ENCODE results near the gene MRPL20.
"Not testable (repeated sequence)": the region's sequence is repeated elsewhere in the genome, so short reads cannot be mapped to it uniquely, and the experiment has no call there.

Gene MRPL20

DNA sequence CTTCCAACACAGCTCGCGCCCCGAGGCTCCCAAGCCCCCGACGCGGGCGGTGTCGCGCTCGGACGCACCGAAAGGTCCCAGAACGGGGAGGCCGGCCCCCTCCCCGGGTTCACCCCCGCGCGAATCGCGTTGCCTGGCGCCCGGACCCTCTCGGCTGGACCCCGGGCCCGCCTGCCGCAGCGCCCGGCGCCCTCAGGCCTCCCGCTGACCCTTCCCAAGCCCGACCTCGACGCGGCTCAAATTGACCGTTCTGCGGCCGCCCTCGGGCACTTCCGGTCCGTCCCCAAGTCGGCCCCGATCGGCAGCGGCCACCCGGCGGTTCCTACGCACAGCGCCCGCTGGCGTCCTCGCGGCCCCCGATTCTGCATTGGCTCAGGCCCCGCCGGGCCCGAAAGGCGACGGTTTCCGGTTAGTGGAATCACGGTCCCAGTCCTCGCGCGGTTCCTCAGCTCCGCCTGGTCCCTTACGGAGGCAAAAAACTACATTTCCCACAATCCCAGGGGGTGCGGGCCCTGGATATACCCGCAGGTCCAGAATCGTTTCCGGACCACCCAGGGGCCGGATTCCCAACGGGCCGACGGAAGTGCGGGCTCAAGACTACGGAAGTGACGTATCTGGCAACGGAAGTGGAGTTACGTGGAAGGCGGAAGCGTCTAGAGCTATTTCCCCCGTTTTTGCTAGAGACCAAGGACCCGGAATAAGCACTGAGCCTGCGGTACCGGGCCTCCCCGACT, 32.0 kb downstream of the MRPL20 start, which contains the start of gene AURKAIP1:
Gene AURKAIP1, minus strand, starts transcription at position 279 of the 734 bp plus-strand sequence. CDS start 451 bp downstream, outside the sequence.
- Mint-ChIP-seq H3K4me3 (peak within 1 kb of the TSS; percentile 85), H3K9me3 (no peaks in the 10 kb centered on the region)
- ATAC-seq: peak; percentile 97

DNA sequence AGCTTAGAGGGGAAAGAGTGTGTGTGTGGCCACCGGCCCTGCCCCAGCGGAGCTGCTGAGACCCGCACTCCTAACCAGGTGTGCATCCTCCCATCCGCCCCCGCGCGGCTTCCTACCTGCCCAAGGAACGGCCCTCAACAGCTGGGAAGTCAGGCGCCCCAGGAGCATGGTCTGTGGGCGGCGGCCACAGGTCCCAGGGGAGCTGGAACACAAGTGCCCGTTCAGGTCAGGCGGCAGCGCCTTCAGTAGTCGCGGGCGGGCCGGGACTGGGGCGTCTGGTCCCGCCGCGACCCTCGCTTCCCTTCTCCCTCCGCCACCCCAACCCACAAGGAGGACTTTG, 32.5 kb downstream of the MRPL20 start:
- DNase-seq (peak; percentile 23), ATAC-seq (no peak)
- Mint-ChIP-seq H3K9me3 (no peaks in the 10 kb centered on the region), H3K27ac (peak overlapping the region; percentile 90), H3K27me3 (no peaks in the 10 kb centered on the region), H3K36me3 (ENCODE audit: low read depth) (peaks cover 2% of the 10 kb centered on the region), H3K4me1 (peaks cover 36% of the 10 kb centered on the region), H3K4me3 (peak overlapping the region; percentile 85)

More for the DNA sequence above, 32.0 kb downstream of the MRPL20 start, which contains the start of gene AURKAIP1:
- DNase-seq: peak; percentile 95
- Mint-ChIP-seq H3K27ac (peak within 1 kb of the TSS; percentile 90), H3K4me1 (peaks cover 34% of the 10 kb centered on the region), H3K27me3 (no peaks in the 10 kb centered on the region), H3K36me3 (ENCODE audit: low read depth) (peaks cover 2% of the 10 kb centered on the region)

- Mint-ChIP-seq H3K27ac (peak overlapping the region; percentile 90), H3K4me3 (peak overlapping the region; percentile 85), H3K4me1 (peaks cover 36% of the 10 kb centered on the region), H3K27me3 (no peaks in the 10 kb centered on the region), H3K36me3 (ENCODE audit: low read depth) (peaks cover 2% of the 10 kb centered on the region), H3K9me3 (no peaks in the 10 kb centered on the region)
- ATAC-seq: no peak
- DNase-seq: no peak
Observed at GRCh38 chr1:1373815-1374588, 33.1 kb downstream of the MRPL20 start.

GRCh38 chr1:1373051-1373814, 33.9 kb downstream of the MRPL20 start:
- peaks cover 2% of the 10 kb centered on the region for H3K36me3 Mint-ChIP-seq (ENCODE audit: low read depth)
- H3K27me3 Mint-ChIP-seq: no peaks in the 10 kb centered on the region
- peak overlapping the region; percentile 64 for H3K27ac Mint-ChIP-seq
- no peaks in the 10 kb centered on the region for H3K9me3 Mint-ChIP-seq
- peak overlapping the region; percentile 85 for H3K4me3 Mint-ChIP-seq
- H3K4me1 Mint-ChIP-seq: peaks cover 36% of the 10 kb centered on the region
- no peak for DNase-seq
- ATAC-seq: no peak

DNA sequence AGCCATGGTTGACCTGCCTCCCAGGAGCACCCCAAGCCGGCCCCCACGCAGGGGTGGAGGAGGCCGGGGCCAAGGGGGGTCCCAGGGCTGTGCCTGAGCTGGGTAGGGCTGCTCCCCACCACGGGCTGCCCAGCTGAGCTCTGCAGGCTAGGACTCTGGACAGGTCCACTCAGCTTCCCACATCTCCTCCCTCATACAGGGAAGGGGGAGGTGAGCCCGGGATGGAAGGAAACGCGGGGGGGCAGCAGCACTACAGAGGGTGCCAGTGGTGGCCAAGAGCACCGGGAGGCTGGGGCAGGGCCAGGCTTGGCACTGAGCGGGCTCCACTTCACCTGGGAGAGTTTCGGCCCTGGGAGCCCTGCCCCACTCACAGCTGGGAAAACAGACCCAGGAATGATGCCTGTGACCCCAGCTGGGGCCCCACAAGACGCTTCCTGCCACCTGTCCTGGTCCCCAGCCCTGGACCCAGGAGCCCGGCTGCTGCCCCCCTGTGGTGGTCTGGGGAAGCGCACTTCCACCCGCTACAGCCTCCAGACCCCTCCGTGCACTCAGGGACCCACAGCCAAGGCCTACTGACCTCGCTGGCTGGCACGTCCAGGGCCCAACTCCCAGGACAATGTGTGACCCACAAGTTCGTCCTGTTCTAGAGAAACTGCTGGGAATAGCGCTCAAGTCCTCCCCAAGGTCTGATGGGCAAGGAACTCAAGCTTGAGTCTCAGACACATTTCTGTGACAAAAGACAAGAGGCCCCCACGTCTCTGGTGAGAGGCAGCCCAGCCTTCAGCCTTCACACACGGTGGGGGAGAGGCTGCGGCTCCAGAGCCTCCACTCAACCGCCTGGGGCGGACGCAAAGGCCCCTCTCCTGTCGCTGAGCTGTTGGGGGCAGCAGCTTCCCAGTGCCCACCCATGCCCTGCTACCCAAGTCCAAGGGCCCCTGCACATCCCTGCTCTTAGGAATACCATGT, 35.1 kb downstream of the MRPL20 start:
- Mint-ChIP-seq H3K27ac (peak overlapping the region; percentile 29), H3K36me3 (ENCODE audit: low read depth) (peaks cover 2% of the 10 kb centered on the region)
- ATAC-seq: peak; percentile 35

DNA sequence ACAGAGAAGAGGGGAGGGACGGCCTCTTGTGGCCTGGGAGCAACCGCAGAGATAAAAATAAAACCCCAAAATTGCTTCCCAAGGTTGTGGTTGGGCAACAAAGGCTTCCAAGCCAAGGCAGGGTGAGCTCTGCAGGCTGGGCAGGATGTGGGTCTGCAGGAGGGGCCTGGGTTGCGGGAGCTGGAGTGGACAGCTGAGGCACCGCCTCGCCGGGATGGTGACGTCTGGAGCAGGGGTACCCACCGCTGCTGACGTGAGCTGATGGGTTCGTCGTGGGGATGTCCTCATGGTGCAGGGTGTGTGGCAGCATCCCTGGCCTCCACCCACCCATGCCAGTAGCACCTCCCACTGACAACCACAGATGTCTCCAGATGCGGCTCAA, 35.7 kb downstream of the MRPL20 start:
- Mint-ChIP-seq H3K9me3 (no peaks in the 10 kb centered on the region), H3K27me3 (no peaks in the 10 kb centered on the region), H3K36me3 (ENCODE audit: low read depth) (peaks cover 2% of the 10 kb centered on the region), H3K4me3 (peak overlapping the region; percentile 6), H3K4me1 (peaks cover 36% of the 10 kb centered on the region), H3K27ac (no peak overlapping the region)
- DNase-seq: peak; percentile 54
- peak; percentile 5 for ATAC-seq

More for the DNA sequence above, 35.1 kb downstream of the MRPL20 start:
- Mint-ChIP-seq H3K4me3 (peak overlapping the region; percentile 51), H3K4me1 (peaks cover 36% of the 10 kb centered on the region), H3K9me3 (no peaks in the 10 kb centered on the region), H3K27me3 (no peaks in the 10 kb centered on the region)
- DNase-seq: peak; percentile 90

GRCh38 chr1:1370771-1371300, 36.3 kb downstream of the MRPL20 start:
- no peak for ATAC-seq
- DNase-seq: no peak

GRCh38 chr1:1370094-1370493, 37.0 kb downstream of the MRPL20 start:
- H3K36me3 Mint-ChIP-seq (ENCODE audit: low read depth); H3K27ac Mint-ChIP-seq; H3K27me3 Mint-ChIP-seq; H3K4me3 Mint-ChIP-seq; ATAC-seq; DNase-seq; H3K9me3 Mint-ChIP-seq: not testable (repeated sequence)
- H3K4me1 Mint-ChIP-seq: peaks cover 30% of the 10 kb centered on the region

More at GRCh38 chr1:1370771-1371300, 36.3 kb downstream of the MRPL20 start:
- Mint-ChIP-seq H3K4me3 (no peak overlapping the region), H3K9me3 (no peaks in the 10 kb centered on the region), H3K36me3 (ENCODE audit: low read depth) (peaks cover 2% of the 10 kb centered on the region), H3K4me1 (peaks cover 33% of the 10 kb centered on the region), H3K27ac (no peak overlapping the region), H3K27me3 (no peaks in the 10 kb centered on the region)

GRCh38 chr1:1367315-1367714, 39.8 kb downstream of the MRPL20 start:
- ATAC-seq: no peak
- no peak for DNase-seq
- H3K9me3 Mint-ChIP-seq: no peaks in the 10 kb centered on the region
- H3K27ac Mint-ChIP-seq: no peak overlapping the region
- no peaks in the 10 kb centered on the region for H3K36me3 Mint-ChIP-seq (ENCODE audit: low read depth)
- no peaks in the 10 kb centered on the region for H3K27me3 Mint-ChIP-seq
- peaks cover 16% of the 10 kb centered on the region for H3K4me1 Mint-ChIP-seq
- no peak overlapping the region for H3K4me3 Mint-ChIP-seq

DNA sequence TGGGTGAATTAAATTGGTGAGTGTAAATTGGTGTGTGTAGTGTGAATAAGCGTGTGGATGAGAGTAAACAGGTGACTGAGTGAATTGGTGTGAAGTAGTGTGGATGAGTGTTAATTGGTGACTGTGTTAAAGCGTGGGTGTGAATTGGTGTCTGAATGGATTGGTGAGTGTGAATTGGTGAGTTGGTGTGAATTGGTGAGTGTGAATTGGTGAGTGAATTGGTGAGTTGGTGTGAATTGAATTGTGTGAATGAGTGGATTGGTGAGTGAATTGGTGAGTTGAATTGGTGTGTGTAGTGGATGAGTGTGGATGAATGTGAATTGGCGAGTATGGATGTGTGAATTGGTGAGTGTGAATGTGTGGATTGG, 40.4 kb downstream of the MRPL20 start:
- DNase-seq (no peak), ATAC-seq (no peak)
- no peaks in the 10 kb centered on the region for H3K27me3 Mint-ChIP-seq
- H3K9me3 Mint-ChIP-seq: no peaks in the 10 kb centered on the region
- peaks cover 9% of the 10 kb centered on the region for H3K4me1 Mint-ChIP-seq
- no peak overlapping the region for H3K4me3 Mint-ChIP-seq
- H3K27ac Mint-ChIP-seq: no peak overlapping the region
- H3K36me3 Mint-ChIP-seq (ENCODE audit: low read depth): no peaks in the 10 kb centered on the region

- Mint-ChIP-seq H3K27me3 (no peaks in the 10 kb centered on the region), H3K9me3 (no peaks in the 10 kb centered on the region), H3K27ac (no peak overlapping the region), H3K4me1 (peaks cover 4% of the 10 kb centered on the region), H3K36me3 (ENCODE audit: low read depth) (no peaks in the 10 kb centered on the region), H3K4me3 (no peak overlapping the region)
- DNase-seq: no peak
- no peak for ATAC-seq
Observed at GRCh38 chr1:1365875-1366698, 41.0 kb downstream of the MRPL20 start.

DNA sequence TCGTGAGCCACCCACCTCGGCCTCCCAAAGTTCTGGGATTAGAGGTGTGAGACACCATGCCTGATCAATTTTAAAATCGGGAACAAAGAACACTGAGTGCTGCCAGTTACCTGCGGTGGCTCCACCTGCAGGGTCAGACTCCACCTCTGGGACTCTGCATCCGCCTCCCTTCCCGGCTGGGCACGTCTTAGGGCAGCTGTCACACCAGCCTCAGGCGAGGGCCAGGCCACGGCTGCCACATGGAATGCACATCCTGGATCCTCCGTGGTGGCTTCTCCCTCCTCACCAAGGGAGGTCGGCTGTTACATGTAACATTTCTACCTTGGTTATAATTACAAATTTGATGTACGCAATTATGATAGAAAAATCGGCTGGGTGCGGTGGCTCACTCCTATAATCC, 42.8 kb downstream of the MRPL20 start:
- ATAC-seq: no peak
- no peak for DNase-seq
- peaks cover 2% of the 10 kb centered on the region for H3K27me3 Mint-ChIP-seq
- no peaks in the 10 kb centered on the region for H3K36me3 Mint-ChIP-seq (ENCODE audit: low read depth)
- no peak overlapping the region for H3K27ac Mint-ChIP-seq
- H3K9me3 Mint-ChIP-seq: no peaks in the 10 kb centered on the region
- no peak overlapping the region for H3K4me3 Mint-ChIP-seq
- peaks cover 2% of the 10 kb centered on the region for H3K4me1 Mint-ChIP-seq

GRCh38 chr1:1361982-1362423, 45.1 kb downstream of the MRPL20 start:
- Mint-ChIP-seq H3K4me1 (peaks cover 12% of the 10 kb centered on the region), H3K4me3 (no peak overlapping the region), H3K27ac (no peak overlapping the region), H3K9me3 (no peaks in the 10 kb centered on the region), H3K36me3 (ENCODE audit: low read depth) (no peaks in the 10 kb centered on the region), H3K27me3 (peaks cover 3% of the 10 kb centered on the region)
- no peak for ATAC-seq
- DNase-seq: no peak
